Bronchial epithelial cell (primary cell): ENCODE results near the gene OSBPL5. TPM values are rescaled to one million over a fixed set of nuclear protein-coding genes. Genes with fewer than 3 reads are reported as not detected.

ENCODE experiments used
- DNase-seq: peaks from one replicate; pipeline ENCODE4 v3.0.0-alpha.2; 2010; ENCODE audit warnings: low read depth
- FAIRE-seq: peaks from 2 replicates; lab custom pipeline; 2011; peaks lifted over from hg19 to GRCh38; lab: Jason Lieb, UNC
- H3K27me3 ChIP-seq: 2 replicates; pipeline ENCODE4 v1.5.1; 2011; ENCODE audit warnings: low read length; ENCODE audit not compliant: control insufficient read depth, insufficient read depth
- H3K36me3 ChIP-seq: 2 replicates; pipeline ENCODE4 v1.5.1; 2011; ENCODE audit warnings: low read length; ENCODE audit not compliant: control insufficient read depth, insufficient read depth
- H3K4me3 ChIP-seq: 2 replicates; pipeline ENCODE4 v1.5.1; 2011; ENCODE audit warnings: mild to moderate bottlenecking, low read depth, low read length, control low read depth
- CTCF ChIP-seq: IDR thresholded peaks from 2 replicates; pipeline ENCODE4 v1.5.1; 2011; ENCODE audit warnings: mild to moderate bottlenecking, moderate library complexity, low read length, control low read depth, inconsistent platforms; ENCODE audit not compliant: insufficient read depth, severe bottlenecking
- total RNA-seq: library from RNA; depleted of rRNA; stranded (reverse); fragments of >200 nt; gene quantifications from 2 replicates; pipeline ENCODE4 v1.2.1, GENCODE V29; 2014

OSBPL5 gene
- total RNA-seq, 1 donor from 2014 or later: 21.1 TPM

DNA sequence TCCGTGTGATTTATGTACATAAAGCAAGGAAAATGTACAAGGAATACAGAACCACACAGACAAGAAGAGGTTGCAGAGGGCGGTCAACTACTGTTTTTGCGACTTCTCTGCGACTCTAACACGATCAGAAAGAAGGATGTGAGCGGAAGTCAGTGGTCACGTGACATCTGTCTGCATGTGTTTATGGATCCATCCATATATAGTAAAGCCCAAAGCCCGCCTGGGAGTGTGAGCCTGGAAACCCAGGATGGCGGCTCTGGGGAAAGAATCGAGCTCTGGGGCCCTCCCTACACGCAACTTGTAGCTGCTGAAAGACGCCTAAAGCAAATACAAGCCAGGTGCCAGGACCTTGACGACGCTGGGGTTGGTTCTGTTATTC lies 8.8 kb downstream of the OSBPL5 start:
- TF ChIP-seq CTCF: no peak
- FAIRE-seq: no peak
- no peak overlapping the region for H3K4me3 ChIP-seq
- H3K36me3 ChIP-seq: no peaks in the 10 kb centered on the region
- no peak for DNase-seq
- H3K27me3 ChIP-seq: no peaks in the 10 kb centered on the region

DNA sequence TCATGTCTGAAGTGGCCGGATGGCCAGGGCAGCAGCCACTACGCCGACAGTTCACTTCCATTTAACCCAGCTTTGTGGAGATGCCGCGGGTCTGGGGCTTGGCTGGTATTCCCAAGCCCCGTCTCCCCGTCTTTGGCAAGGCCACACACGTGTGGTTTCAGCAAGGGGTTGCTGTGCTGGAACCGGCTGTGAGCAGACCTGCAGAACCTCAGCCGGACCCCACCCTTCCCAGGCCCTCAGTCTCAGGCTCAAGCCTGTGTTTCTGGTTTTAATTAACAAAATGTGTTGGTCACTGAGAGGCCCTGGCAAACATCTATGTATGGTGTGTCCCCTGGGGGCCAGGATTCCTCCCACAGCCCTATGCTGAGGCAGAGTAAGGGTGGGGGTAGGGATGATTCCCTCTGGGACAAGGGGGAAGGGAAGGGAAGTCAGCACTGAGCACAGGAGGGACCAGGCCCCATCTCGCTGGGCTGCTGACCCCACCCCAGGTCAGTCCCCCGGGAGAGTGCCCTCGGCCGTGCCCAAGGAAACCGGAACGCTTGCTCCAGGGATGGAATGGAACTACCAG lies 9.3 kb downstream of the OSBPL5 start:
- FAIRE-seq: no peak
- no peak overlapping the region for H3K4me3 ChIP-seq

DNA sequence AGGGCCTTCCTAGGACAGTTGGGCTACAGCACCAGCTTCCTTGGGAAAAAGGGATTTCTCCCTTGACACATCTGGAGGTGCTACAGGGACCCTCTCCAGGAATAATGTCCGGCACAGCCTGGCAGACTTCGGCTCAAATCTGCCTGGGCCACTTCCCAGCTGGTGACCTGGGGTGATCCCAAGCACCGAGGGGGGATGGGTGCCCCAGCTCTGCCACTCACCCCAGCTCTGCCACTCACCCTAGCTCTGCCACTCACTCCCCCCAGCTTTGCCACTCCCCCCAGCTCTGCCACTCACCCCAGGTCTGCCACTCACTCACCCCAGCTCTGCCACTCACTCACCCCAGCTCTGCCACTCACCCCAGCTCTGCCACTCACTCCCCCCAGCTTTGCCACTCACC lies 9.9 kb downstream of the OSBPL5 start:
- Histone ChIP-seq H3K36me3 (no peaks in the 10 kb centered on the region), H3K27me3 (no peaks in the 10 kb centered on the region), H3K4me3 (no peak overlapping the region)
- no peak for TF ChIP-seq CTCF
- DNase-seq (no peak), FAIRE-seq (no peak)

More for the DNA sequence above, 9.3 kb downstream of the OSBPL5 start:
- Histone ChIP-seq H3K36me3 (no peaks in the 10 kb centered on the region), H3K27me3 (no peaks in the 10 kb centered on the region)
- TF ChIP-seq CTCF: no peak
- no peak for DNase-seq

DNA sequence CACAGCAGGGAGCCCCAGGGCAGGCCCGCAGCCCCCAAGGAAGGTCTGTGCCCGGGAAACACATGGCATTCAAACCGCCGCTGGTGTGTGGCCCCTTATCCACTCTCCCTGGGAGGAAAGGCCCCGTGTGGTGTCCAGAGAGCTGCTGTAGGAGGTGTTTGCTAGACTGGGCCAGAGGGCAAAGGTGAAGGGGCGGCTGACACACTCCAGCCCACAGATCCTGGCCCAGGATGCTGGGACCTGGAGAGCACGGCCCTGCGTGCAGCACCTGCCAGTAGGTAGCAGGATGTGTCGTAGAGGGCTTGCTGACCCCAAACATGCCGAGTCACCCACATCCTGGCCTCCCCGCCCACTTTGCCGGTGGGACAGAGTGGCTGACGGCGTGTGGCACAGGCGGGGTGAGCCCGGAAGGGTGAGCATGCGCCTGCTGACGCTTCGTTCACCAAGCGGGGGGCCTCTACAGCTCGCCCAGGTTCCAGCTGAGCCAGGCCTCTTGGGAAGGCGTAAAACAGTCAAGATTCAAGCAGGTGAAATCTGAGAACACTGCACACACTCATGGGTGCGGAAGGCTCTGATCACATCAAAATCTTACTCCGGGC lies 11.0 kb downstream of the OSBPL5 start:
- no peak overlapping the region for H3K4me3 ChIP-seq
- no peak for TF ChIP-seq CTCF
- no peak for DNase-seq

GRCh38 chr11:3153291-3153861 lies 11.7 kb downstream of the OSBPL5 start:
- DNase-seq: no peak
- TF ChIP-seq CTCF: no peak
- Histone ChIP-seq H3K4me3 (no peak overlapping the region), H3K36me3 (no peaks in the 10 kb centered on the region), H3K27me3 (no peaks in the 10 kb centered on the region)
- no peak for FAIRE-seq

More for the DNA sequence above, 11.0 kb downstream of the OSBPL5 start:
- FAIRE-seq: no peak
- no peaks in the 10 kb centered on the region for H3K27me3 ChIP-seq
- no peaks in the 10 kb centered on the region for H3K36me3 ChIP-seq
